ENCODE results near the gene PDSS1.
A peak's percentile ranks its signal among the peaks of the same experiment; 100 is the strongest.

Gene PDSS1

DNA sequence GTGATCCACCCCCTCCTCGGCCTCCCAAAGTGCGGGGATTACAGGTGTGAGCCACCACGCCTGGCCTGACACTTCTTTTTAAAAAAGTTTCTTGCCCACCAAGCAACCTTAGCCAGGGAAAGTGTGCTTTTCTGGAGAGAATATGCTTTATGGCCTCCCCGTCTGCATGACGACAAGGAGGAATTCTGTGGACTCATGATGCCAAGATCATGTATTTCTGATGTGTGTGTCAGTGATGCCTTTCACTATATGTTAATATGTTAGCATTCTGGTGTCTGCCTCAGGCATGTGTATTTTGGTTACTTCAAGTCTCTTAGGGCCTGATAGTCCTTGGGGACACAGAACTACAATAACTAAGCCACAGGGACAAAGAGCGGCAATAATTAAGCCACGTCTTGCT lies 2.1 kb downstream of the PDSS1 start:
- DNase-seq (ENCODE audit: low read depth) = no peak

DNA sequence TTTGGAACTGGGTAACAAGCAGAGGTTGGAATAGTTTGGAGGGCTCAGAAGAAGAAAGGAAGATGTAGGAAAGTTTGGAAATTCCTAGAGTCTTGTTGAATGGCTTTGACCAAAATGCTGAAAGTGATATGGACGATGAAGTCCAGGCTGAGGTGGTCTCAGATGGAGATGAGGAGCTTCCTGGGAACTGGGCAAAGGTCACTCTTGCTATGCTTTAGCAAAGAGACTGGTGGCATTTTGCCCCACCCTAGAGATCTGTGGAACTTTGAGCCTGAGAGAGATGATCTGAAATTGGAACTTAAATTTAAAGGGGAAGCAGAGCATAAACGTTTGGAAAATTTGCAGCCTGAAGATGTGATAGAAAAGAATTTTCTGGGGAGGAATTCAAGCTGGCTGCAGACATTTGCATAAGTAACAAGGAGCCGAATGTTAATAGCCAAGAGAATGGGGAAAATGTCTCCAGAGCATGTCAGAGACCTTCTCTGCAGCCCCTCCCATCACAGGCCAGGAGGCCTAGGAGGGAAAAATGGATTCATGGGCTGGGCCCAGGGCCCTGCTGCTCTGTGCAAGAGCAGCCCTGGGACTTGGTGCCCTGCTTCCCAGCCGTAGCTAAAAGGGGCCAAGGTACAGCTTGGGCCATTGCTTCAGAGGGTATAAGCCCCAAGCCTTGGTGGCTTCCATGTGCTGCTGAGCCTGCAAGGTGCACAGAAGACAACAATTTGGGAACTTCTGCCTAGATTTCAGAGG lies 3.6 kb downstream of the PDSS1 start:
- DNase-seq (ENCODE audit: low read depth) = no peak

DNA sequence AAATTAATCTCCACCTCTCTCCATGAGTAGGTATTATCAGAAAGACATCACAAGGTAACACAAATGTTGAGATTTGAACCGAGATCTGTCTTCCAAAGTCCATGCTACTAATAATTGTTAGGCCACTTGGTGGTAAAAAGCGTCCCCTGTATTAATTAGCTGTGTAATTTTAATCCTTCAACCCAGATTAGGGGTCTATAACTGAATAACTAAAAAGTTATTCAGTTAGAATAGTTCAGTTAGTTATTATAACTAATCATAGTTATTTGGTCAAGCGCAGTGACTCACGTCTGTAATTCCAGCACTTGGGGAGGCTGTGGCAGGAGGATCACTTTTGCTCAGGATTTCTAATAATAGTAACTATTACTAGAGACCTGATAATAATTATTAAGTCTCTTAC lies 5.6 kb downstream of the PDSS1 start:
- DNase-seq (ENCODE audit: low read depth) = no peak

DNA sequence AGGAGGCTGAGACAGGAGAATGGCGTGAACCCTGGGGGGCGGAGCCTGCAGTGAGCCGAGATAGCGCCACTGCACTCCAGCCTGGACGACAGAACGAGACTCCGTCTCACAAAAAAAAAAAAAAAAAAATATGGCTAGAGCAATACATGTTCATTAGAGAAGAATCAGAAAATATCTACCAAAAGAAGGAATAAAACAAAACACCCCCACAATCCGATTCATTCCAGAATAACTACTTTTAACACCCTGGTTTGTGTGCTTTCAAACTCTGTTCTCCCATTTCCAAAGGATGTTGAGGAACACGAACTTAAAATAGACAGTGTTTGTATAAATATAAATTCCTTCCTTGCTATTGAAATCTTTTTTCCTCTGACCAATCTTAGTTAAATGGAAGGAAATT lies 6.5 kb downstream of the PDSS1 start:
- DNase-seq (ENCODE audit: low read depth) = no peak

DNA sequence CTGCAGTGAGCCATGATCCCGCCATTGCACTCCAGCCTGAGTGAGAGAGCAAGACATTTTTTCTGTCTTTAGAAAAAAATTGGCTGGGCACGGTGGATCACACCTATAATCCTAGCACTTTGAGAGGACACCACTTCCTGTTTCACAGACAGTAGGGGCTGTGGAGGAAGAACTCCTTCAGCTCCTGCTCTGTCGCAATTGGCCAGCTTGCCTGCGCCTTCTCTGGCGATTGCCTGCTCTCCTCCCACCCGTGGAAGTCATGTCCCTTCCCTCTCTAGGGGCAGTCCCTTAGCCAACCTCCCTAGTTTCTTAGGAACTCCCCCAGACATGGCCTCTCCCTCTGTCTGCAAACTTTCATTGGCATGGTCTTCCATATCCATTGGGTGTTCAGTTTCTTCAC lies 8.7 kb downstream of the PDSS1 start:
- DNase-seq (ENCODE audit: low read depth) = no peak

DNA sequence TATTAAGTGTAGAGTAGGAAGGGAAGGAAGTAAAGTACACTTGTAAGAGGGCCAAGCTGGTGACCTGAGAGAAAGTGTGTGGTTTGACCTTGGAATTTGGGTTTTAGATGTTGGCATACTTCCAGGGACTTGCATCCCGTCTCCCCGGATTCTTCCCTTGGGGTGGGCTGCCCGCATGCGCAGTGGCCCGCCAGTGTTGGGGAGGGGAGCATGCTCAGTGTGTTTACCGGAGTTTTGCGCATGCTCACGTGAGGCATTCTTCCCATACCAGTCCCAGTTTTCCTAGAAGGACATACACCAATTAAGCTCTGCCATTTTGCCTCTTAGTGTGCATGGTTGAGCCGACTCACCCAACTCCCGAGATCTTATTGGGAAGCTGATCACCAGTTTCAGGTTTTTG lies 9.4 kb downstream of the PDSS1 start:
- no peak for DNase-seq (ENCODE audit: low read depth)

DNA sequence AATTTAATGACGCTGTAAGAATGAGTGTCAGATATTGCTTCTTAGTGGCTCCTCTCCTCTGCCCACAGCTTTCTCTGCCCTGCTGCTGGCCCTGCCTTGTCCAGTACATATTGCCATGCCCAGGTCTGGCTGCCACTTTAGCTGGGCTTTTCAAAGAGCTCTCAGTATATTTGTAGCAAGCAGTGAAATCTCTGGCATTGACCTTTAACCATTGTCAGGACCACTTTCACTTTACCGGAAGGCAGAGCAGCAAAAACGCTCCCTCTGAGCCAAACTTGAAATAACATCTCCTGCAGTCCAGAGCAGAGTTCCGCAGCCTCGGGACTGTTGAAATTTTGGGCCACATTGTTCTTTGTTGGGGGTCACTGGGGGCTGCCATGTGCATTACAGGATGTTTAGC lies 13.8 kb downstream of the PDSS1 start:
- DNase-seq (ENCODE audit: low read depth) = no peak

DNA sequence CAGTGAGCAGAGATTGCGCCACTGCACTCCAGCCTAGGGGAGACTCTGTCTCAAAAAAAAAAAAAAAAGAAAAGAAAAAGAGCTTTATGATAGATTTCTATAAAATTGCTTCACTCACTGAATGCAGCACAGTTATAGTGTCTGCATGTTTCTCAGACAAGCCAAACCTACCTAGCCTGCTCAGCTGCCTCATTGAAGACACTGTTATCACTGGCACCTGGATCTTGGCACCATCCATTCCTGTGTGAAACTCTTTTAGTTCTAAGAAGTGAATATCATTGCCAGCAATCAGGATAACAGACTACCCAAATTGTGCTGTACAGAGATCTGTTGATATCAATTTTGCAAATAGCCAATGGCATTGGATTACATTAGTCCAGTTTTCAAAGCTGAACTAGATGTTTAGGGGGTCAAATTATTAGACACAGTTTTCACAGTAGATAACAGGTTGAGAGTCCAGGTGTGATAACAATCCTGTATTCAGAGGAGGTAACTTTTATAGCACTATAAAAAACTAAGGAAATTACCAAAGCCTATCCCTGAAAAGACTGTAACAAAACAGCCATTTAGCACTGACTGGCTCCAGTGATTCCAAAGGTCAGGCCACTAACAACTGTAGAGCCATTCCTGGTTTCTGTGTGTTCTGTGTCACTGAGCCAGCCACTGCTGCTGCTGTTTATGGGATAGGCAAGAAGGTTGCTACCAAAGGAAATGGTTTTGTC lies 17.1 kb downstream of the PDSS1 start:
- no peak for DNase-seq (ENCODE audit: low read depth)

DNA sequence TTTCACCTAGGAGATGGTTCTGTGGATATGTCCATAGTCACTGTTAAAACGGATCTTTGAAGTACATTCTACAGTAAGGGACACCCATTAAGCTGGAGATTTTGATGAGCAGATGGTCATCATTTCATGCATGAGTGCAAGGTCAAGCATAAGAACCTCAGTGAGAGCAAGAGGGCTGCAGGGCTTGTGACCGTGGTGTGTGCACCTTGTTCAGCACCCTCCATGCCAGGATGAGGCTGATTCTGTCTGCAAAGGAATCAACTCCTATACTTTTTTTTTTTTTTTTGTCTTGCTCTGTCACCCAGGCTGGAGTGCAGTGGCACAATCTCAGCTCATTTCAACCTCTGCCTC lies 17.6 kb downstream of the PDSS1 start:
- no peak for DNase-seq (ENCODE audit: low read depth)

DNA sequence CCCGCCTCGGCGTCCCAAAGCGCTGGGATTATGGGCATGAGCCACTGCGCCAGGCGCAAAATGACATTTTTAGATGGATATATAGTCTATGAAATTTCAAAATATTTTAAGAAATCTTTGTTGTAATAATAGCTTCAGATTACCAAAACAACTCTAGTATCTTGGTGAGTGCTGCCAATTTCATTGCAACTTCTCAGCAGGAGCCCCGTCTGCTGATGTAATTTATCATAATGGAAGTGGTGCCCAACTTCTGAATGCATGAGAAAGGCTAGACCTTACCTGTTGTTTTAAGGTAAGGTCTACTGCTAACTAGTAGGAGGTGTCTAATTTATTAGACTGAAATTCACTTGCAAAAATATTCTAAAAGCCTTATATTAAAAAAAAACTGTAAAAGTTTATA lies 20.0 kb downstream of the PDSS1 start:
- DNase-seq (ENCODE audit: low read depth) = no peak

DNA sequence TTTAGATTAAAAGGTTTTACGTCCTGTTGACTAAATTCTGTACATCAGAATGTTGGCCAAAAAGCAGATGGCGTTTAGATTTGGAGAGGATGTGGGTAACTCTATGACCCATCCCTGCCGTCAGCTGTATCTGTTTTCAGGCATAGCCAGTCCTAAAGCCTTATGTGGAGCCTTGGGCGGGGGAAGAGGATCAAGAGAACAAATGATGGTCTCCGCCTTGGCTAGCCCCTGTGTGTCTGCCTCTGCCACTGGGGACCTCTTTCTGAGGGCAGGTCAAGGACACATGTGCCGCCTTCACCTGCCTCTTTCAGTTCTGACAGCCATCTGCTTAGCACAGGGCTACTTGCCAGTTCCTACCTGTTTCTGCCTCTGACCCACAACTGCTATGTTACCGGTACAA lies 24.1 kb downstream of the PDSS1 start:
- DNase-seq (ENCODE audit: low read depth) = no peak

DNA sequence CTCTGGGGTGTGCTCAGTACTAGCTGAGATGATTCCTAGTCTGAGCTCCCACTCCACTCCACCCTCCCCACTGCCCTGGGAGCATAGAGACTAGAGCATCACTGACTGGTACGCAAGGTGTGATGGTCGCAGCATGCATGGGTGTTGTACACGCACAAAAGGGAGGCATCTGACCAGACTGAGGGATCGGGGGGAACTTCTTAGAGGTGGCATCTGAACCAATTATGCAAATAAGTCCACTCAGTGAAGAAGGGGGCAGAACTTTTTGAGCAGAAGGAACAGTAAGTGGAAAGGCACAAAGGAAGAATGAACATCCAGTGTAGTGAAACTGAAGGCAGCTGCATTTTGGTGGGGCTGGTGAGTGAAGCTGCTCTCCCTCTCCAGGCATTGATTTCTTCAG lies 25.5 kb downstream of the PDSS1 start:
- no peak for DNase-seq (ENCODE audit: low read depth)

DNA sequence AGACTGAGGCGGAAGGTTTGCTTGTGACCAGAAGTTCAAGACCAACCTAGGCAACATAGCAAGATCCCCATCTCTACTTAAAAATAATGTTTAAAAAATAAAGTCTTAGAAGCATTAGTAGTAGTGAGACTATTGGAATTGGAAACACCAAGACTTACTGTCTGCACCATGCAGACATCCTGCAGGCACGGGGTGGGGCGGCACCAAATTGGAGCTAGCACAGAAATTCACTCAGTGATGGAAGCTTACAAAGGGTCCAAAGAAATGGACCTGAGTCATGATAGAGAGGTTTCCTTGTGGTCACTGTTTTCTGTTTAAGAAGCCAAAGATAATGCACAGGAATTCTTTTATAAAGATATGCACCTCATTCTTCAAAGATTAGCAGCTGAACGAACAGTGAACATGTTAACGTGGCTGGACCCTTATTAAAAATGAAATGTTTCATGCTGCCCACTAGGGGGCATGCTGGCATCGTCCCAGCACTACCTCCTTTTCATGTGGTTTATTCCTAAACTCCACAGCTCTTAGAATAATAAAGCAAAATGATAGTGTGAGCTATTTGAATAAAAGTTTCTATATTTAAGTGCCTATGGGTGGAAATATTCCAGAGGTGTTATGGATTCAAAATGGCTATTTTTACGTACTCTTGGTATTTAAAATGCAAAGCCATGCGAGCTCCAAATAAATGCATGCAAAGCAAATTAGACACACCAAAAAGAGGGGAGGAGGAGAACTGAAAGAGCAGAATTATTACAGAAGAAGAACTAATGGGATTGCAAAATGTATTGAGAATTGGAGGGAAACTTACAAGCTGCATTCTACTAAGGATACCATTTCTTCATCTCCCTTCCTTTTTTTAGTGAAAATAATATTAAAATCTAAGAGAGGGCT lies 28.6 kb downstream of the PDSS1 start:
- DNase-seq (ENCODE audit: low read depth) = peak; percentile 14

DNA sequence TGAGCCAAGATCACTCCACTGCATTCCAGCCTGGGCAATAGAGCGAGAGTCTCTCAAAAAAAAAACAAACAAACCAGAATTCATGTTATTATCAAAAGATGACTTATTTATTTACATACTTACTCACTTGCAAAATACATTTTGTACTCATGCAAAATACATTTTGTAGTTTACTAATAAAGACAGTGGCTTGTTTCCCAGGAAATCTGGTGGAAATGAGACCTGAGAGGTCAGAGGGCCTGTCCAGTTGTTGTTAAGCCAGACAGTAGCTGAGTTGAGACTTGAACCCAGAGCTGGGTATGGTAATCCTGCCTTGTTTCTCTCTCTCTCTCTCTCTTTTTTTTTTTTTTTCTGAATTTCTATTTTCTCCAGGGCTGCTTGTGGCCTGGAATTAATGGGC lies 29.5 kb downstream of the PDSS1 start:
- no peak for DNase-seq (ENCODE audit: low read depth)

DNA sequence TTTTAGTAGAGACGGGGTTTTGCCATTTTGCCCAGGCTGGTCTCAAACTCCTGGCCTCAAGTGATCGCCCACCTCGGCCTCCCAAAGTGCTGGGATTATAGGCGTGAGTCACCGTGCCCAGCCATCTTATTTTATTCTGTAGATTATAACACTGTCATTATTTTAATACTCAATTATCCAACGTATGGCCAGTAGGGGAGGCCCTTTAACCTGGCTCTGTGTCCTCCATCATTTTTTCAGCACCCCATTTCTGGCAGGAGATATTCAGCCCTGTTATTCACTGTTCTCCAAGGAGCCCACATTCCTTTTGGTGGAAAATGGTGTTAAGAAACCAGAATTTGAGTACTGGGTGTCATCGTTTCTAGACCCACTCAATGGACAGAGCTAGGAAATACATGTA lies 31.5 kb downstream of the PDSS1 start:
- DNase-seq (ENCODE audit: low read depth) = no peak

DNA sequence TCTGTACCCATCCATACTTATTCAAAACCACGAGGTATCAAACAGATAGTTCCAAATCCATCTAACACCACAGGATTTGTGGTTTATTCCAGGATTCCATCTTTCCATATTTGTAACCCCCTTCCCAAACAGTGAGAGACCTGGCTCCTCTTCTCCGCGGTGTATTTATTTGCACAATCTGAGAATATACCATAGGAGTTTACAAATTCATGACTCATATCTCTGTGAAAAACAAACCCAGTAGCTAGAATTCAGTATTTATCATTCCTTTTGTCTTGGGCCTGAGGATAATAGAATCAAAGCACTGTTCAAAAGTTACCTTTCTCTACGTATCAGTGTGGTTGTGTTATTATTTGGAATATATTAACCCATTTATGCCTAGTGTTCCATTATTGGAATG lies 31.9 kb downstream of the PDSS1 start:
- no peak for DNase-seq (ENCODE audit: low read depth)

DNA sequence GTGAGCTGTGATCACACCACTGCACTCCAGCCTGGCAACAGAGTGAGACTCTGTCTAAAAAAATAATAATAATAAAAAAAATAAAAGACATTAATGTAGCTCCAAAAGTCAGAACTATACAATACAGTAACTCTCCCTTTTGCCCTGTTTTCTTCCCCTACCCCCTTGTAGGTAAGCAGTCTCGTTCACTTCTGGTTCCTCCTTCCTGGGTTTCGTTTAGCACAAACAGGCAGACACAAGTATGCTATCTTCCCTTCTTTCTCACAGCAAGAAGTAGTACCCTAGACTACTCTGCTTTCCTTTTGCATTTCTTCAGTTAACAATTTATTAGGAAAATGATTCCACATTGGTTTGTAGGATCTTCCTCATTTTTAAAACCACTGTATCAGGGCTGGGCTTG lies 33.1 kb downstream of the PDSS1 start:
- DNase-seq (ENCODE audit: low read depth) = no peak

DNA sequence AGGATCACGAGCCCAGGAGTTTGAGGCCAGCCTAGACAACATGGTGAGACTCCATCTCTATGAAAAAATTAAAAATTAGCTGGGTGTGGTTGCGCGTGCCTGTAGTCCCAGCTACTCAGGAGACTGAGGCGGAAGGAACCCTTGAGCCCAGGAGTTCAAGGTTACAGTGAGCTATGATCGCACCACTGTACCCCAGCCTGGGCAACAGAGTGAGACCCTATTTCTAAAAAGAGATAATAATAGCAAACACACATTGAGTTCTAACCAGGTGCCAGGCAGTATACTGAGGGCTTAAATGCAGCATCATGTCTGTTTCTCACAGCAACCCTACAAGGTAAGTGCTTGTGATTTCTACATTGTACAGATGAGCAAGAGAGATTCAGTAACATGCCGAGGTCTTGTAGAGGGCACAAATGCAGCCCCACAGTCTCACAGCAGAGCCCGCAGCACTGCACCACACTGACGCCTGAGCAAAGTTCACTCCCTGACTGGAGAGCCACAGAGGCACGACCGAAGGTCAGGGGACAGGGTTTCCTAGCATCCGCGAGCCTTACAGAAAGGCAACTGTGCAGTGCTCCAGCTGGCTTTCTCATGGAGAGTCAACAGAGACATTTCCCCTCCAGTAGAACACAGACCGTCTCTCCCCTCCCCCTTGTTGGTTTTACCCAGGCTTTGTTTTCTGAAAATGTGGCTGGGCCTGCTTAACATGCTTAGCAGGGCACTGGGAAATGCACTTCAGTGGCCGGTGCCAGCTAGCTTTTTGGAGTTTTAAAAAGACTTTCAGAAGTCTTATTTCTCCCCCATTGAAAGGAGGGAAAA lies 36.5 kb downstream of the PDSS1 start:
- no peak for DNase-seq (ENCODE audit: low read depth)

DNA sequence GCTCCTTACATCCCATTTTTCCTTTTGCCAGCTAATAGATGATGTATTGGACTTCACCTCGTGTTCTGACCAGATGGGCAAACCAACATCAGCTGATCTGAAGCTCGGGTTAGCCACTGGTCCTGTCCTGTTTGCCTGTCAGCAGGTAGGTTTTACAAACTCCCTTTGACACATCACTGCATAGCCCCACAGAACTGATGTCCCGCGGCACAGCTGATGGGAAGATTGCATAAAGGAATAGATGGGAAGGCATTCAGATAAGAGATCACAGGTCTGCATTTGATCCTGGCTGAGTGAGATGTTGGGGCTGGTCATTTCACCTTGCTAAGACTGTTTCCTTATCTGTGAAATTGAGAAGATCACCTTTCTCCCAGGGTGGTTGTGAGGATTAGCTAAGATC lies 37.9 kb downstream of the PDSS1 start:
- DNase-seq (ENCODE audit: low read depth) = no peak

DNA sequence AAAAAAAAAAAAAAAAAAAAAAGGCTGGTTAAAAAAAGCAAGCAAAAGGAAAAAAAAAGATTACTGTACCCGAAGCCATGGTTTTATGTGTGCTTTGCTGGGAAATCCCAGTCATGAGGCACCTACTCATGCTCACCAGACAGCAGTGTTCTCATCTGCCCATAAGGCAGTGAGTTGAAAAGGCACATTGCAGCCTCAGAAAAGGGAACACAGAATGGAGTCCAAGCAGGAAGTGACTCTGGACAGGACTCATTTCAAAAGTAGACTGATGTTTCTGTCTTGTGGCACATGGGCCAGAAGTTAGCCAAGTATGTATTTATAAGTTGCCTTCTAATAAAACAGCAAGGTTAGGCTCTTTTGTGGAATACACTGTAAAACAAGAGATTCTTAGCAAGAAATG lies 40.2 kb downstream of the PDSS1 start:
- DNase-seq (ENCODE audit: low read depth) = no peak

DNA sequence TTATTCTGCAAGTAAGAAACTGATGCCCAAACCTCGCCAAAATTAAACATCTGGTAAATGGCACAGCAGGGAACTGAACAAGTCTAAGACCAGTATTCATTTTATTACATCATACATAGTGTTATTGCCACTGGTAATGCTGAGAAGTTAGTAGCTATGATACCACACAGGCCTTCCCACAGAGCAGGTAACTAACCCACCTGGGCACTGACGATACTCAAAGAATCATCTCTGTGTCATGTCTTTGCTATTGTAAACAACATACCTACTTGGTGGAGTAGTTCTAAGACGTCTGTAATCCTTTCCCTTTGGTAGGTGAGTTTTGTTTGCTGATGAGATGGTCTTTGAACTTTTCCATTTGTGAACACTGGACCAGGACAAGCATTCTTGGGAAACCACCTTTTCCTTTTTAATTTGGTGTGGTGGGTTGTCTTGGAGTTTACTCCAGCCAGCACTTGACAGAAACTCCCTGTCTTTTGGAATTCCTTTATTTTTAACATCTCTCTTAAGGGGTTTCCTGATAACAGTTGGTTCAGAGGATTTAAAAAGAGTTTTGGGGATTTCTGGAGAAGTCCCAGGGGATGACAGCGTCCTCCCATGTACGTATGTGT lies 40.9 kb downstream of the PDSS1 start:
- DNase-seq (ENCODE audit: low read depth) = no peak

Data from stimulated activated CD8-positive, alpha-beta memory T cell treated with anti-CD3 and anti-CD28 coated beads, Interleukin-15, amount 100 ng/mL, for 1 hour (primary cell).